ENCODE results near the gene MSI2. TPM values are rescaled to one million over a fixed set of nuclear protein-coding genes. Genes with fewer than 3 reads are reported as not detected.

Gene MSI2
- total RNA-seq, 8 experiments from 2014 or later, result 33.0 to 114 (median 67.5) TPM

DNA sequence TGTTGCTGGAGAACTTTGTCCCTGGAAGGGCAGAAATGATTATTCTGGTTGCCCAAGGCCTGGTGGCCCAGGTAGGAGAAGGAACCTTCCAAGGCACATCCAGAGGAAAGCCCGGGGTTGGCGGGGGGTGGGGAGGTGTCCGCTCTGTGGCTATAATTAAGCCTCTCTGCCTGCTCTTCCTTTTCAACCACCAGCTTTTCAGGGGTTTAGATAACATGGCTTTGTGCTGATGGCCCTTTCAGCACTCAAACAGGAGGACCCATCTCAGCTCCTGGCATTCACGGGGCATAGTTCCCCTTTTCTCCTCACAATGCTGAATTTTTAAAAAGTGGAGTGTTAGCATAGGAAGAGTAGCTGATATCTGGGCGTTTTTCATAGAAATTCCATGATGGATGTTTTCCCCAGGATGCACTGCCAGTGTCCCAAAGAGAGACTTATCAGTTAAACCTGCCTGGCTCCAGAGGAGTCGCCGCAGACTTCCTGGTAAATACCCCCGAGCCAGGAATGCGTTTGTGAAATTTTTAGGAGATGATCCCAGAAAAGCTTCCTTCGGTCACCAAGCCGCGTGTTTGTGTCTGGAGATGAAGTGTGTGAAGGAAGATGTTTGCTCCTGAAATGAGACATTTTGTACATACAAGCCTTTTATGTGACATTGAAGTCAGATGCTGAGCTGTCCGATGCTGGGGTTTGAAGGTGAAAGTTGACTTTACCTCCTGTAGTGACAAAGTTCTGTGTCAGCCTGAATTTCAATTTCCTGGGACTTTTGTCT, 188.5 kb downstream of the MSI2 start:
- no peak for ATAC-seq (replicated peaks in 6 of 8)
- peaks cover 72 to 74% of the 10 kb centered on the region in 2 donors for H3K4me1 ChIP-seq (replicated peaks in 1 of 2)
- in situ Hi-C loops (cut with MboI; ENCODE audit: low pct_unique_long_range_greater_than_20kb in 2 of 9, low sequenced_read_pairs in 9 of 9, unreplicated experiment in 9 of 9), result loop anchor here in 2 of 9 experiments (25.0 kb wide), 2 partner anchors 108 to 183 kb away; partner anchors contain the start of gene MSI2 (in 1 of the 2)
- H3K27ac ChIP-seq, result no peak overlapping the region
- no peak overlapping the region for H3K4me3 ChIP-seq
- 55 to 100% (median 83%) methylated on average over 3 to 11 of the region's 13 CpGs; no CpG with 5 or more reads in 1 of the 10 experiments for WGBS, 10 experiments

- WGBS, 10 experiments, result 81 to 100% (median 92%) methylated on average over 1 to 12 of the region's 17 CpGs
- Histone ChIP-seq H3K4me1 (replicated peaks in 1 of 2) (peaks cover 62 to 63% of the 10 kb centered on the region in 2 donors), H3K27ac (no peak overlapping the region), H3K4me3 (no peak overlapping the region)
- ATAC-seq (replicated peaks in 6 of 8), result peak in 1 of 8 experiments; percentile 12
- in situ Hi-C loops (cut with MboI; ENCODE audit: low pct_unique_long_range_greater_than_20kb in 2 of 9, low sequenced_read_pairs in 9 of 9, unreplicated experiment in 9 of 9), result loop anchor here in 2 of 9 experiments (25.0 kb wide), 2 partner anchors 109 to 184 kb away; partner anchors contain the start of gene MSI2 (in 1 of the 2)
Measured at GRCh38 chr17:57445772-57446472, 189.6 kb downstream of the MSI2 start.

DNA sequence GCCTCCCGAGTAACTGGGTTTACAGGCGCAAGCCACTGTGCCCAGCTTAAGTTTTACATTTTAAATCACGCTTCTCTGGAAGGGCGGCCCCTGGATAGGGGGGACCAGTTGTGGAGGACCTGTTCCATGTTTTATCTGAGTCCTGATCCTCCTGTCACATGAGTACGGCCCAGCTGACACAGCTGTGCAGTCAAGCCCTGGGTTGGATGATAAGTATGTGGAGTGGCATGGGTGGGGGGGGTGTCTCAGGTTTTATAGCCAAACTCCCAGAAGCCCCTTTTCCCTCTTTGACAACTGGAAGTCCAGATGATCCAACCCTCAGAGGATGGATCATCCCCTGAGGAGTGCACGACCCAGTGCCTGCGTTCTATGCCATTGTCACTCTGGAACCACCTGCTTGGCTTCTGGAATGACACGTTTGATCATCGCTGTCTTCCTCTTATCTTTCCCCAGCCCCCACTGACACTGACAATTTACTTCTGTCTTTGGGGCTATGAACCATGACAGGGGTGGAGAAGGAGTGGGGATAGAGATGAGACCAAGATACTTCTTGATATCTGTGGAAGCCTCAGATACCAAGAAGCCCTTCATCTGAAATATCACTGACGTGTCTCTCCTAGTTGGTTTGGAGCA, 191.2 kb downstream of the MSI2 start:
- Histone ChIP-seq H3K27ac (no peak overlapping the region), H3K4me3 (no peak overlapping the region), H3K4me1 (replicated peaks in 1 of 2) (peaks cover 47 to 48% of the 10 kb centered on the region in 2 donors)
- in situ Hi-C loops (cut with MboI; ENCODE audit: low pct_unique_long_range_greater_than_20kb in 2 of 9, low sequenced_read_pairs in 9 of 9, unreplicated experiment in 9 of 9), result loop anchor here in 2 of 9 experiments (25.0 kb wide), 2 partner anchors 110 to 185 kb away; partner anchors contain the start of gene MSI2 (in 1 of the 2)
- WGBS, 10 experiments, result 80 to 100% (median 95%) methylated on average over 1 to 8 of the region's 10 CpGs; no CpG with 5 or more reads in 3 of the 10 experiments
- no peak for ATAC-seq (replicated peaks in 6 of 8)

DNA sequence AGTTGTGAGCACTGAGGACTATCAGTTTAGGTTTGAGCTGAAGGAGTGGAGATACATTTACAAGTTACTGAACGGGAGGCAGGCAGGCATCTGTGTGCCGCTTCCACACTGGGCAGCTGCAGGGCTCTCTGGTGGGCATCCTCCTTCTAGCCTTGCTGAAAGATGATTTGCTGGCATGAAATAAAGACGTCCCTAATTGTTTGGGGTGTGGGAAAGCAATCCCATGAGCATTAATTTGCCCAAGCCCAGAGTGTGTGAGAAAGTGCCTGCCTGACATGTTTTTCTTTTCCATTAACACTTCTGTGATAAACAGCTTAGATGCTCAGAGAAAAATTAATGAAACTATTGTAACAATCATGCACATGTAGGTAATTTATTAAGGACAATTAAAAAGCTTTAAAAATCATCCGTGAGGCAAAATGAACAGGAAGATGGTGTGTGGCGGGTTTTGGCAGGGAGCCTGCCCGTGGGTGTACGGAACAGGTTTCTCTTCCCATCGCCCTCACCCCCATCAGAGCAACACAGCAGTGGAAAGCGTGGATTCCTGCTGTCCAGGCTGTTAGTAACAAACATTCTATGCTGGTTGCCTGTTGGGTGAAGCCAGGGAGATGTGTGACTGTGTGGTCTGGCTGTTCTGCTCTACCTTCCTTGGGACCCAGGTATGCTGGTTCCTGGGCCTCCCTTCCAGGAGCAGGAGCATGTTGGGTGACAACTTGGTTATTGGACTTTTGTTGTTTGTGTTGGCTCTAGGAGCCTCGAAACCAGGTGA, 191.9 kb downstream of the MSI2 start:
- WGBS, 10 experiments, result 81 to 100% (median 89%) methylated on average over 2 to 8 of the region's 10 CpGs; no CpG with 5 or more reads in 2 of the 10 experiments
- in situ Hi-C loops (cut with MboI; ENCODE audit: low pct_unique_long_range_greater_than_20kb in 2 of 9, low sequenced_read_pairs in 9 of 9, unreplicated experiment in 9 of 9), result loop anchor here in 2 of 9 experiments (25.0 kb wide), 2 partner anchors 111 to 186 kb away; partner anchors contain the start of gene MSI2 (in 1 of the 2)
- Histone ChIP-seq H3K4me1 (replicated peaks in 1 of 2) (peaks cover 41 to 44% of the 10 kb centered on the region in 2 donors), H3K27ac (no peak overlapping the region), H3K4me3 (no peak overlapping the region)
- peak in 3 of 8 experiments; percentile 22 to 54 (median 27) for ATAC-seq (replicated peaks in 6 of 8)

- Histone ChIP-seq H3K4me1 (replicated peaks in 1 of 2) (peaks cover 35 to 42% of the 10 kb centered on the region in 2 donors), H3K27ac (no peak overlapping the region), H3K4me3 (no peak overlapping the region)
- ATAC-seq (replicated peaks in 6 of 8), result no peak
- WGBS, 10 experiments, result 94 to 100% (median 96%) methylated on average over 4 to 7 of the region's 7 CpGs; no CpG with 5 or more reads in 4 of the 10 experiments
- in situ Hi-C loops (cut with MboI; ENCODE audit: low pct_unique_long_range_greater_than_20kb in 2 of 9, low sequenced_read_pairs in 9 of 9, unreplicated experiment in 9 of 9), result loop anchor here in 2 of 9 experiments (25.0 kb wide), 2 partner anchors 112 to 187 kb away; partner anchors contain the start of gene MSI2 (in 1 of the 2)
Measured at GRCh38 chr17:57448759-57449283, 192.5 kb downstream of the MSI2 start.

- ATAC-seq (replicated peaks in 6 of 8), result no peak
- Histone ChIP-seq H3K4me1 (replicated peaks in 1 of 2) (peaks cover 28 to 38% of the 10 kb centered on the region in 2 donors), H3K4me3 (no peak overlapping the region), H3K27ac (no peak overlapping the region)
- in situ Hi-C loops (cut with MboI; ENCODE audit: low pct_unique_long_range_greater_than_20kb in 2 of 9, low sequenced_read_pairs in 9 of 9, unreplicated experiment in 9 of 9), result no loop called here
- WGBS, 10 experiments, result 59 to 100% (median 89%) methylated on average over 1 to 5 of the region's 8 CpGs; no CpG with 5 or more reads in 4 of the 10 experiments
Measured at GRCh38 chr17:57451191-57451590, 194.9 kb downstream of the MSI2 start.

DNA sequence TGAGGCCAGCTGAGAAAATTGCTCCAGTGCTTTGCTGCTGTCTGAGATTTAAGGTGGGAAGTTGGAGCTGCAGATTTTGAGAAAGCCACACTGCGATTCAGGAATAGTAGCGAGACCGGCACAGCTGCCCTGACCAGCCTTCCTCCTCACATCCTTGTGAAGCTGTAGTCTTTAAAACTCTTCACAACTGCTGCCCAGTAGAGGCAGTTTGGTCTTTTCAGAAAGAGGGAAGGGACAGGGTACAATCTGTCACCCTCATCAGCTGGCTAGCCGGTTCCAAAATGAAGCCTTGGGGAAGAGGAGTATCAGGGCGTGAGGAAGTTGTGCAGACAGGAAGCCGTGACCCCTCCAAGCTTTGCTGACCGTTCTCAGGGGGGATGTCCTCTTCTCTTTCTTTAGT, 195.3 kb downstream of the MSI2 start:
- no peak overlapping the region for H3K4me3 ChIP-seq
- no peak for ATAC-seq (replicated peaks in 6 of 8)
- in situ Hi-C loops (cut with MboI; ENCODE audit: low pct_unique_long_range_greater_than_20kb in 2 of 9, low sequenced_read_pairs in 9 of 9, unreplicated experiment in 9 of 9), result no loop called here
- H3K4me1 ChIP-seq (replicated peaks in 1 of 2), result peaks cover 23 to 35% of the 10 kb centered on the region in 2 donors
- no peak overlapping the region for H3K27ac ChIP-seq
- WGBS, 10 experiments, result 60 to 100% (median 89%) methylated on average over 1 to 5 of the region's 7 CpGs; no CpG with 5 or more reads in 5 of the 10 experiments

DNA sequence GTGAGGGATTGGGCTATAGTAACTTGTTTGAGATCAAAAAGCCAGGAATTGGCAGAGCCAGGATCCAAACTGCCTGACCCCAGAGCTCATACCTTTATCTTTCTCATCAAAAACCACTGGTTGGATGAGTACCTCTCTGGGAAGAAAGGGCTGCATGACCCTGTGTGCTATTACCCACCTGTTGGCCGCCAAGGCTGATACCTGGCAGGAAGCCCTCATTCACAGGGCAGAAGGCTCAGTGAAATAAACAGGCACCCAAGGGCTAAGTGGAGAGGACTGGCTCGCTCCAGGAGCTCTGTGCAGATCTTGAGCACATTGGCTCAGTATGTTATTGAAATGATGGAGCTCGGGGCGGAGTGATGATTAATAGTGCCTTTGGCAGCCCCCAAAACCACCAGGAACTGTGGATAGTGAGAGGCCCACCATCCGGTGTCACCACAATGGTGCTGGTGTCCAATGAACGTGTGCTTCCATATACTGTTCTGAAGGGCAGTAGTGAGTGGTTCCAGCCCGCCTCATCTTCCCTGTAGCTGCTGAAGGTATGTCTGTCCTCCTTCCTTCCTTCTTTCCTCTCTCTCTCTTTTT, 197.6 kb downstream of the MSI2 start:
- Histone ChIP-seq H3K27ac (no peak overlapping the region), H3K4me3 (no peak overlapping the region), H3K4me1 (replicated peaks in 1 of 2) (peaks cover 20 to 24% of the 10 kb centered on the region in 2 donors)
- ATAC-seq (replicated peaks in 6 of 8), result no peak
- in situ Hi-C loops (cut with MboI; ENCODE audit: low pct_unique_long_range_greater_than_20kb in 2 of 9, low sequenced_read_pairs in 9 of 9, unreplicated experiment in 9 of 9), result no loop called here
- 33 to 100% (median 92%) methylated on average over 1 to 5 of the region's 7 CpGs for WGBS, 10 experiments

DNA sequence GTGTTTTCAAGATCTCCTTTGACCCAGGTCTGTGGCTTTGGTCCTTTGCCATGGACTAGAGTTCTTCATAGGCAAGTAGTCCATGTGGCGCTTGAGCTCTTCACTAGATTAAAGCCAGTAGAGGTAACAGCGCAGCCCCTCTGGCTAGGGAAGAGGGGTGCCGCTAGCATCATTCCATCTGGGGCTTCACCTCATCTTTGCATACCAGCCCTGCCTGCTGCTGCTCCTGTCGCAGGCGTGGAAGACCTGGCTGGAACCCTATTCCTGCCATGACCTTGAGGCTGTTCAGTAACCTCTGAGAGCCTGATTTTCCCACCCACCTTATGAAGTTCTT, 198.4 kb downstream of the MSI2 start:
- in situ Hi-C loops (cut with MboI; ENCODE audit: low pct_unique_long_range_greater_than_20kb in 2 of 9, low sequenced_read_pairs in 9 of 9, unreplicated experiment in 9 of 9), result no loop called here
- peaks cover 24 to 26% of the 10 kb centered on the region in 2 donors for H3K4me1 ChIP-seq (replicated peaks in 1 of 2)
- no peak overlapping the region for H3K4me3 ChIP-seq
- 89% methylated on average over 4 of the region's 5 CpGs; no CpG with 5 or more reads in 9 of the 10 experiments for WGBS, 10 experiments
- peak overlapping the region; percentile 71 to 80 for H3K27ac ChIP-seq
- peak in 3 of 8 experiments; percentile 12 to 24 (median 16) for ATAC-seq (replicated peaks in 6 of 8)

GRCh38 chr17:57455063-57455914, 199.0 kb downstream of the MSI2 start:
- peak overlapping the region; percentile 71 to 80 for H3K27ac ChIP-seq
- H3K4me3 ChIP-seq, result no peak overlapping the region
- peaks cover 24 to 25% of the 10 kb centered on the region in 2 donors for H3K4me1 ChIP-seq (replicated peaks in 1 of 2)
- in situ Hi-C loops (cut with MboI; ENCODE audit: low pct_unique_long_range_greater_than_20kb in 2 of 9, low sequenced_read_pairs in 9 of 9, unreplicated experiment in 9 of 9), result no loop called here
- 40 to 95% (median 56%) methylated on average over 1 to 18 of the region's 25 CpGs; no CpG with 5 or more reads in 2 of the 10 experiments for WGBS, 10 experiments
- peak in 5 of 8 experiments; percentile 50 to 74 (median 64) for ATAC-seq (replicated peaks in 6 of 8)

GRCh38 chr17:57456622-57457021, 200.3 kb downstream of the MSI2 start:
- WGBS, 10 experiments, result 40 to 100% (median 92%) methylated on average over 1 to 3 of the region's 3 CpGs; no CpG with 5 or more reads in 5 of the 10 experiments
- Histone ChIP-seq H3K4me3 (no peak overlapping the region), H3K27ac (no peak overlapping the region), H3K4me1 (replicated peaks in 1 of 2) (peaks cover 24 to 25% of the 10 kb centered on the region in 2 donors)
- in situ Hi-C loops (cut with MboI; ENCODE audit: low pct_unique_long_range_greater_than_20kb in 2 of 9, low sequenced_read_pairs in 9 of 9, unreplicated experiment in 9 of 9), result no loop called here
- no peak for ATAC-seq (replicated peaks in 6 of 8)

All from motor neuron (in vitro differentiated cells).